H1 (cell line): Measurements from ENCODE around the gene JAKMIP1.

ENCODE experiments used
- ASH2L ChIP-seq: fragments of 200-600, 300-600 bp; sonication (generic); IDR thresholded peaks from one replicate; pipeline ENCODE4 v1.7.1; 2017; ENCODE audit warnings: low read length
- CTCF ChIP-seq, 3 experiments: IDR thresholded peaks; 1 replicate in 2 of 3; 2 replicates in 1 of 3; pipeline versions ENCODE4 v1.5.1 to v1.6.1; 2011; ENCODE audit warnings: low read length in 3 of 3, mild to moderate bottlenecking in 3 of 3, inconsistent platforms in 2 of 3, low read depth in 1 of 3, moderate library complexity in 1 of 3; ENCODE audit not compliant: insufficient read depth in 1 of 3; ENCODE audit errors: control extremely low read depth in 1 of 3
- EP300 ChIP-seq, 2 experiments: IDR thresholded peaks; 1 replicate in 1 of 2; 2 replicates in 1 of 2; pipeline ENCODE4 v1.6.1; 2011 to 2012; ENCODE audit warnings: low read depth in 2 of 2, low read length in 2 of 2, mild to moderate bottlenecking in 2 of 2, borderline replicate concordance in 1 of 2, inconsistent platforms in 1 of 2, moderate library complexity in 1 of 2
- EZH2 ChIP-seq: fragments of 200-600 bp; sonication (generic); IDR thresholded peaks from 2 replicates; pipeline ENCODE4 v1.7.1; 2012; ENCODE audit warnings: low read depth, mild to moderate bottlenecking, moderate library complexity, low read length, inconsistent platforms; ENCODE audit not compliant: severe bottlenecking
- GABPA ChIP-seq: IDR thresholded peaks from 2 replicates; pipeline ENCODE4 v1.6.1; 2011; ENCODE audit warnings: mild to moderate bottlenecking, low read length, moderate library complexity, borderline replicate concordance; ENCODE audit not compliant: insufficient read depth
- POLR2A ChIP-seq, 2 experiments: IDR thresholded peaks; 1 replicate in 1 of 2; 2 replicates in 1 of 2; pipeline ENCODE4 v1.6.1; 2011; ENCODE audit warnings: low read depth in 2 of 2, low read length in 2 of 2, mild to moderate bottlenecking in 2 of 2; ENCODE audit errors: control extremely low read depth in 1 of 2
- RAD21 ChIP-seq, 2 experiments: IDR thresholded peaks in 1 of 2; conservative IDR thresholded peaks in 1 of 2; 2 replicates each; pipeline ENCODE4 v1.6.1; 2011; ENCODE audit warnings: low read depth in 2 of 2, low read length in 2 of 2, improper control_type of control experiment in 1 of 2, inconsistent platforms in 1 of 2, mild to moderate bottlenecking in 1 of 2, moderate library complexity in 1 of 2
- SAP30 ChIP-seq: fragments of 300-600 bp; sonication (generic); IDR thresholded peaks from 2 replicates; pipeline ENCODE4 v1.7.1; 2012; ENCODE audit warnings: low read length, moderate library complexity, mild to moderate bottlenecking, inconsistent platforms; ENCODE audit not compliant: insufficient read depth, insufficient replicate concordance
- SIN3A ChIP-seq, 2 experiments: IDR thresholded peaks in 1 of 2; conservative IDR thresholded peaks in 1 of 2; 2 replicates each; pipeline ENCODE4 v1.6.1; 2011 to 2012; ENCODE audit warnings: low read length in 2 of 2, improper control_type of control experiment in 1 of 2, low read depth in 1 of 2, mild to moderate bottlenecking in 1 of 2
- SIX5 ChIP-seq: IDR thresholded peaks from 2 replicates; pipeline ENCODE4 v1.6.1; 2011; ENCODE audit warnings: mild to moderate bottlenecking, low read depth, low read length
- SP2 ChIP-seq: IDR thresholded peaks from 2 replicates; pipeline ENCODE4 v1.6.1; 2012; ENCODE audit warnings: mild to moderate bottlenecking, low read length, inconsistent platforms
- USF2 ChIP-seq: IDR thresholded peaks from 2 replicates; pipeline ENCODE4 v1.6.1; 2011; ENCODE audit warnings: low read length, improper control_type of control experiment
- YY1 ChIP-seq: IDR thresholded peaks from 2 replicates; pipeline ENCODE4 v1.6.1; 2011; ENCODE audit warnings: low read depth, mild to moderate bottlenecking, low read length
- ZNF274 ChIP-seq: IDR thresholded peaks from 2 replicates; pipeline ENCODE4 v1.7.0; 2012; ENCODE audit warnings: low read length, borderline replicate concordance; ENCODE audit errors: extremely low read depth

- TF ChIP-seq EP300 (IDR thresholded peaks at IDR 0.05; ENCODE audit: borderline replicate concordance in 1 of 2, low read depth in 2 of 2, low read length in 2 of 2) = no peak
- no peak for TF ChIP-seq CTCF (IDR thresholded peaks at IDR 0.05; ENCODE audit: control extremely low read depth in 1 of 3, insufficient read depth in 1 of 3, low read depth in 1 of 3, low read length in 3 of 3)
- TF ChIP-seq EZH2 = no peak
- TF ChIP-seq SIN3A (conservative IDR thresholded peaks at IDR 0.05 in 1 of 2, IDR thresholded peaks at IDR 0.05 in 1 of 2; ENCODE audit: low read depth in 1 of 2, low read length in 2 of 2) = no peak
- TF ChIP-seq GABPA = no peak
- TF ChIP-seq POLR2A (IDR thresholded peaks at IDR 0.05; ENCODE audit: control extremely low read depth in 1 of 2, low read depth in 2 of 2, low read length in 2 of 2) = no peak
- no peak for TF ChIP-seq SP2
- no peak for TF ChIP-seq USF2
- TF ChIP-seq ZNF274 = no peak
- no peak for TF ChIP-seq YY1
- no peak for TF ChIP-seq SAP30
- no peak for TF ChIP-seq ASH2L
- TF ChIP-seq SIX5 = no peak
- no peak for TF ChIP-seq RAD21 (IDR thresholded peaks at IDR 0.05 in 1 of 2, conservative IDR thresholded peaks at IDR 0.05 in 1 of 2; ENCODE audit: low read depth in 2 of 2, low read length in 2 of 2)
These were observed 215.5 kb downstream of the JAKMIP1 start for GRCh38 chr4:5984843-5985242.
